CD4-positive, alpha-beta T cell treated with Interleukin-6 at 100 ng/mL for 8 hours (primary cell): ENCODE results near the gene ABCA6.

Experiments
- DNase-seq: peaks from one replicate; pipeline ENCODE4 v3.0.0-alpha.2; 2020; ENCODE audit warnings: mixed read lengths, low spot score

ABCA6 gene

GRCh38 chr17:69048634-69049033 lies 93.1 kb downstream of the ABCA6 start:
- no peak for DNase-seq

GRCh38 chr17:69047368-69048263 lies 94.1 kb downstream of the ABCA6 start:
- no peak for DNase-seq

- DNase-seq: no peak
Measured at GRCh38 chr17:69046121-69046807, 95.4 kb downstream of the ABCA6 start.

DNA sequence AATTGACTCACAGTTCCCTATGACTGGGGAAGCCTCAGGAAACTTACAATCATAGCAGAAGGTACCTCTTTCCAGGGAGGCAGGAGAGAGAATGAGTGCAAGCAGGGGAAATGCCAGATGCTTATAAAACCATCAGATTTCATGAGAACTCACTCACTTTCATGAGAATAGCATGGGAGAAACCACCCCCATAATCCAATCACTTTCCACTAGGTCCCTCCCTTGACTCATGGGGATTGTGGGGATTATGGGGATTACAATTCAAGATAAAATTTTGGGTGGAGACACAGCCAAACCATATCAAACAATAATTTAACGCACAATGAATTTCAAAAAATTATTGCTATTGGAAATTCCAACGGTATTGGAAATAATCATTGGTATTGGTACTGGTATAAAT lies 96.0 kb downstream of the ABCA6 start:
- no peak for DNase-seq

DNA sequence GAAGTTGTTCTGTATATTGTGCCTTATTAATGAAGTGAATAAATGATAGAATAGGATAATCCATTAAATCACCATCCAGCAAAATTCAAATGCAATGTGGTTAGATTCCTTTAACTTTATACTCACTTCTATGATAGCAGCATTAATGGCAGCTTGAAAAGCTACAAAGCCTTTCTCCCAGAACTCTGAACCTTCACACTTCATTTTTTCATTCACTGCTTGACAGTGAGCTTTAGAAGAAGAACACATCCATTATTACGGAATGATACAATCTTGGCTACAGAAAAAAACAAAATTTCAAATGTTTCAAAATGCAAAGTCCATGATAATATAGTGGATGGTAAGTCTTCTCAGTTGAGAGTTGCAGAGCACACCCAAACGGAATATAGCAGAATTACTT lies 97.3 kb downstream of the ABCA6 start:
- DNase-seq: no peak

- no peak for DNase-seq
Measured at GRCh38 chr17:69043098-69043734, 98.5 kb downstream of the ABCA6 start.

GRCh38 chr17:69042308-69042707 lies 99.4 kb downstream of the ABCA6 start:
- no peak for DNase-seq

DNA sequence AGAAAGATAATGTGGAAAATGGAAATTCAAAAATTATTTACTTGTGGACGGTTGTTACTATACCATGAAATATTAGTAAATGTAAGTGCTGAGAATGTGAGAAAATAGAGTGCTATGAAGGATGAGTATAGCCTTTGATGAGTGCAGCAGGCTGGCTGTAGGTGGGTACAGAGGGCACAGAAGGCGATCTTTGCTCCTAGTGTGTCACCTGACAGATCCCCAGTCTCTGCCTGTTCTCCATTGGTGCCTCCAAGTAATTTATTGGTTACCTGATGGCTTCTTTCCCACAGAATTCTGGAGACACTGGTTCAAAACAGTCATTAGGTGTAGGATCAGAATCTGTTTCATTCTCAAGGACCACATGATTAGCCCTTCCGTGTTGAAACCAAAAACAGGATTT lies 109.9 kb downstream of the ABCA6 start:
- DNase-seq: no peak

- no peak for DNase-seq
Measured at GRCh38 chr17:69030169-69030568, 111.5 kb downstream of the ABCA6 start.
